Smooth muscle cell (in vitro differentiated cells): ENCODE data around the gene ZEB2. TPM values are rescaled to one million over a fixed set of nuclear protein-coding genes. Genes with fewer than 3 reads are reported as not detected.
A peak's percentile ranks its signal among the peaks of the same experiment; 100 is the strongest.

ENCODE experiments used
- DNase-seq: peaks from one replicate; lab custom pipeline; 2025; ENCODE audit not compliant: unreplicated experiment; lab: John Stamatoyannopoulos, UW
- H2AFZ ChIP-seq: fragments of 200-600 bp; sonication (generic); 2 replicates; pipeline ENCODE4 v1.6.0; 2016; ENCODE audit warnings: antibody characterized with exemption, low read depth, mild to moderate bottlenecking
- H3F3A ChIP-seq: fragments of 200-600 bp; sonication (generic); 2 replicates; pipeline ENCODE4 v1.6.0; 2017; ENCODE audit warnings: antibody characterized with exemption, low read depth
- H3K27ac ChIP-seq: fragments of 200-600 bp; sonication (generic); 2 replicates; pipeline ENCODE4 v1.5.1; 2016; ENCODE audit warnings: low read depth, mild to moderate bottlenecking
- H3K27me3 ChIP-seq: fragments of 200-600 bp; sonication (generic); 2 replicates; pipeline ENCODE4 v1.6.1; 2016; ENCODE audit warnings: low read depth, mild to moderate bottlenecking
- H3K36me3 ChIP-seq: fragments of 200-600 bp; sonication (generic); 2 replicates; pipeline ENCODE4 v1.5.1; 2016; ENCODE audit warnings: low read depth
- H3K4me1 ChIP-seq: fragments of 200-600 bp; sonication (generic); 2 replicates; pipeline ENCODE4 v1.5.1; 2016; ENCODE audit warnings: low read depth
- H3K4me2 ChIP-seq: fragments of 200-600 bp; sonication (generic); 2 replicates; pipeline ENCODE4 v1.6.0; 2016; ENCODE audit warnings: mild to moderate bottlenecking
- H3K4me3 ChIP-seq: fragments of 200-600 bp; sonication (generic); 2 replicates; pipeline ENCODE4 v1.5.1; 2016; ENCODE audit warnings: mild to moderate bottlenecking
- H3K79me2 ChIP-seq: fragments of 200-600 bp; sonication (generic); 2 replicates; pipeline ENCODE4 v1.6.0; 2016; ENCODE audit warnings: low read depth, mild to moderate bottlenecking
- H3K9ac ChIP-seq: fragments of 200-600 bp; sonication (generic); 2 replicates; pipeline ENCODE4 v1.6.0; 2016; ENCODE audit warnings: low read depth
- H3K9me3 ChIP-seq: fragments of 200-600 bp; sonication (generic); replicated peaks from 2 replicates; pipeline ENCODE4 v1.5.1; 2016; ENCODE audit warnings: low read depth
- H4K20me1 ChIP-seq: fragments of 200-600 bp; sonication (generic); 2 replicates; pipeline ENCODE4 v1.6.0; 2016; ENCODE audit warnings: low read depth
- WGBS: methylation state at CpG from one replicate; pipeline ENCODE4 v1.1.7; 2016; ENCODE audit warnings: low lambda C conversion rate; 5-methylcytosine and 5-hydroxymethylcytosine counted together
- polyA plus RNA-seq: library from polyadenylated mRNA; unstranded; fragments of >200 nt; fragmentation: Nextera tagmentation; extraction: Ambion mirVana; gene quantifications from 2 replicates; pipeline ENCODE4 v1.2.1, GENCODE V29; 2016
- total RNA-seq: library from RNA; depleted of rRNA; stranded (reverse); fragments of >200 nt; gene quantifications from 2 replicates; pipeline ENCODE4 v1.2.3, GENCODE V29; 2014
- TF ChIP-seq, protein P1 (sequence below): fragments of 200-600 bp; sonication (generic); IDR thresholded peaks from 2 replicates; pipeline ENCODE4 v1.5.1; 2017; ENCODE audit warnings: borderline replicate concordance, mild to moderate bottlenecking, antibody characterized with exemption; ENCODE audit not compliant: insufficient read depth, poor library complexity, severe bottlenecking

The ZEB2 gene
- total and polyA plus RNA-seq, 2 experiments from 2014 or later = 67.5 to 148 TPM

DNA sequence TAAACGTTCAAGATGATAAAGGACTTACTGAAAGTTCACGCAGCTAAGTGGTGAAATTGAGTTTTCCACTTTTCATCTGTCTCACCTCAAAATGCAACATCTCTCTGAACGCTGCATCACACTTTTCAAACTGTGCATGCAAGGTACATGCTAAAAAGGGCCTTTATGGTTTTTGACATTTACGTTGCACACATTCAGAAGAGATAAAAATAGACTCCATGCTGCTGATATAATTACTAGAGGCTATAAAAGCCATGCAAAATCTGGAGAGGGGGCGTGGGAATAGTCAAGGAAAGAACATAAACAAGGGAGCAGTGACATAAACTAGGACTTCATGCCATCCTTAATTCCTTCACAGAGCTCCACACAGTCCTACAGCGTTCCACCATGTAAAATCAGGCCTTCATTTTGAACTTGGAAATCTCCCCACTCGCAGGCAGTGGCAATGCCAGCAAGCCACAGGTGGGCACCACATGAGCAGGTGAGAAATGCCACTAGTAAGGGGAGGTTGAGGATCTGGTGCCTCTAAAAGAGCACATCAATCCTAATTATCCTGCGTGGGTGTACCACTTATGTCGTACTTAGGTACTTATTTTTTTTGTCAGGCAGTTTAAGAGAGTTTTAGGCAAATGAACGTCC lies 71.4 kb downstream of the ZEB2 start:
- Histone ChIP-seq H3K27ac (peak overlapping the region; percentile 72), H3K27me3 (no peaks in the 10 kb centered on the region), H3K4me1 (peaks cover 39% of the 10 kb centered on the region), H3K9ac (no peak overlapping the region), H3K9me3 (no peaks in the 10 kb centered on the region), H3F3A (peaks cover 13% of the 10 kb centered on the region), H3K4me3 (no peak overlapping the region), H2AFZ (no peak overlapping the region), H4K20me1 (peaks cover 54% of the 10 kb centered on the region), H3K4me2 (peak overlapping the region; percentile 46), H3K79me2 (peaks cover 100% of the 10 kb centered on the region), H3K36me3 (no peaks in the 10 kb centered on the region)
- 56% methylated on average over 10 of the region's 10 CpGs for WGBS
- DNase-seq = no peak
- TF ChIP-seq, protein P1, sequence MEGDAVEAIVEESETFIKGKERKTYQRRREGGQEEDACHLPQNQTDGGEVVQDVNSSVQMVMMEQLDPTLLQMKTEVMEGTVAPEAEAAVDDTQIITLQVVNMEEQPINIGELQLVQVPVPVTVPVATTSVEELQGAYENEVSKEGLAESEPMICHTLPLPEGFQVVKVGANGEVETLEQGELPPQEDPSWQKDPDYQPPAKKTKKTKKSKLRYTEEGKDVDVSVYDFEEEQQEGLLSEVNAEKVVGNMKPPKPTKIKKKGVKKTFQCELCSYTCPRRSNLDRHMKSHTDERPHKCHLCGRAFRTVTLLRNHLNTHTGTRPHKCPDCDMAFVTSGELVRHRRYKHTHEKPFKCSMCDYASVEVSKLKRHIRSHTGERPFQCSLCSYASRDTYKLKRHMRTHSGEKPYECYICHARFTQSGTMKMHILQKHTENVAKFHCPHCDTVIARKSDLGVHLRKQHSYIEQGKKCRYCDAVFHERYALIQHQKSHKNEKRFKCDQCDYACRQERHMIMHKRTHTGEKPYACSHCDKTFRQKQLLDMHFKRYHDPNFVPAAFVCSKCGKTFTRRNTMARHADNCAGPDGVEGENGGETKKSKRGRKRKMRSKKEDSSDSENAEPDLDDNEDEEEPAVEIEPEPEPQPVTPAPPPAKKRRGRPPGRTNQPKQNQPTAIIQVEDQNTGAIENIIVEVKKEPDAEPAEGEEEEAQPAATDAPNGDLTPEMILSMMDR = no peak

DNA sequence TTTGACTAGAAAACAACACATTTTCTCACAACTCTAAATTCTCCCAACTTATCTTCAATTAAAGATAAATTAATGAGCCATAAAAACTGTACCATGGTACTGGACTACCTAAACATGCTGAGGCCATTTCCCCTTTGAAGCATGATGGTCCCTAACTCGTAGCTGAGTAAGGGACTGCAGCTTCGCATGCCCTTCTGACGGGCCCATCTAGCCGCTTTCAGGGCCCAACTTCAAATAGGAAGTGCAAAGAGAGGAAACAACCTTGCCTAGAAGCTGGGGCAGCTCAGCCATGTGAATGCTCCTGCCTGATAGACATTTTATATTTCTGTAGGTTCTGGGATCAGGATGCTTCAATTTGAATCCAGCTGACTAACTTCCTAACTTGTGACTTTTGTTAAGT lies 72.4 kb downstream of the ZEB2 start:
- WGBS = 96% methylated on average over 4 of the region's 4 CpGs
- Histone ChIP-seq H3K9me3 (no peaks in the 10 kb centered on the region), H3K27me3 (no peaks in the 10 kb centered on the region), H2AFZ (no peak overlapping the region), H3K79me2 (peaks cover 100% of the 10 kb centered on the region), H4K20me1 (peaks cover 51% of the 10 kb centered on the region), H3K27ac (peak overlapping the region; percentile 21), H3K4me3 (no peak overlapping the region), H3F3A (peaks cover 9% of the 10 kb centered on the region), H3K4me2 (no peak overlapping the region), H3K4me1 (peaks cover 39% of the 10 kb centered on the region), H3K36me3 (no peaks in the 10 kb centered on the region), H3K9ac (no peak overlapping the region)
- TF ChIP-seq, protein P1 = no peak
- no peak for DNase-seq

DNA sequence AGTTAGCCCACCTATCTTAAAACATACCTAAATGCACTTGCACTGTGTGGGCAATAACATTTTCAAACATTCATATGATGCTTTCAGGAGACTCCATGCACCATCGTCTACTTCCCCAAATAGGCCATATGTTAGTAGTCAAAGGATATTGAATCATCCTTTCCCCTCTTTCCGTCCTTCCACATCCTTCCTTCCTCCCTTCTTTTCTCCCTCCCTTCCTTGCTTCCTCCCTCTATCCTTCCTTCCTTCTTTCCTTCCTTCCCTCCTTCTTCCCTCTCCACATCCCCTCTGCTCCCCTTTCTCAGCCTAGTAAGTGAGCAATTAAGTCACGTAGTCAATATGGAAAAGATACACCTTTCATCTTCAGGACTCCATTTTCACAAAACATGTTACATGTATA lies 73.8 kb downstream of the ZEB2 start:
- H3K4me2 ChIP-seq = no peak overlapping the region
- no peak for DNase-seq
- 83% methylated on average over 3 of the region's 3 CpGs for WGBS
- H2AFZ ChIP-seq = no peak overlapping the region
- H4K20me1 ChIP-seq = peaks cover 61% of the 10 kb centered on the region
- H3K27ac ChIP-seq = peak overlapping the region; percentile 21
- TF ChIP-seq, protein P1 = no peak
- H3K4me3 ChIP-seq = no peak overlapping the region
- H3K27me3 ChIP-seq = no peaks in the 10 kb centered on the region
- peaks cover 39% of the 10 kb centered on the region for H3K4me1 ChIP-seq
- H3F3A ChIP-seq = peaks cover 9% of the 10 kb centered on the region
- peaks cover 100% of the 10 kb centered on the region for H3K79me2 ChIP-seq
- no peak overlapping the region for H3K9ac ChIP-seq
- no peaks in the 10 kb centered on the region for H3K36me3 ChIP-seq
- H3K9me3 ChIP-seq = no peaks in the 10 kb centered on the region

DNA sequence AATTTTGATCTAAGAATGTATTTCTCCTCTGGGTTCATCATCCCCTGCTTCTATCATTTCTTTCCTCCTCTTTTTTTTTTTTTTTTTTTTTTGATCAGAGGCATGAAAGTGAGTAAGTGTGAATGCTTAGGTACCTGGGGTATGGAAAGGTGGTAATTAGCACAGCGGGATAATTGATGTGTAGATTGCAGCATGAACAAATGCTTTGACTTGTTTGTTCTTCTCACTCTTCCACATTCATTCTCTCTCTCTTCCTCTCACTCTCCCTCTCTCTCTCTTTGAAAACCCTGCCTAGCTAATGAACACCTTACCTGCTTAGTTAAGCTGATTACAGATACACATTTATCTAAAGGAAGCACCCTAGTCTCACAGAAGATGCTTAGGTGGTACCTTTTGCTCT lies 74.7 kb downstream of the ZEB2 start:
- DNase-seq = no peak
- WGBS = 20% methylated on average over 1 of the region's 1 CpG
- Histone ChIP-seq H3K9me3 (no peaks in the 10 kb centered on the region), H3K4me3 (no peak overlapping the region), H4K20me1 (peaks cover 62% of the 10 kb centered on the region), H3K9ac (no peak overlapping the region), H3K27me3 (no peaks in the 10 kb centered on the region), H3F3A (peaks cover 9% of the 10 kb centered on the region), H3K4me2 (no peak overlapping the region), H3K27ac (peak overlapping the region; percentile 14), H3K79me2 (peaks cover 100% of the 10 kb centered on the region), H3K4me1 (peaks cover 42% of the 10 kb centered on the region), H2AFZ (no peak overlapping the region), H3K36me3 (no peaks in the 10 kb centered on the region)
- TF ChIP-seq, protein P1 = no peak
